Measurements from ENCODE around the gene SCAMP2. TPM values are rescaled to one million over a fixed set of nuclear protein-coding genes. Genes with fewer than 3 reads are reported as not detected.

SCAMP2 gene
- total and polyA plus RNA-seq, 4 donors, result 21.7 to 42.5 (median 29.1) TPM

DNA sequence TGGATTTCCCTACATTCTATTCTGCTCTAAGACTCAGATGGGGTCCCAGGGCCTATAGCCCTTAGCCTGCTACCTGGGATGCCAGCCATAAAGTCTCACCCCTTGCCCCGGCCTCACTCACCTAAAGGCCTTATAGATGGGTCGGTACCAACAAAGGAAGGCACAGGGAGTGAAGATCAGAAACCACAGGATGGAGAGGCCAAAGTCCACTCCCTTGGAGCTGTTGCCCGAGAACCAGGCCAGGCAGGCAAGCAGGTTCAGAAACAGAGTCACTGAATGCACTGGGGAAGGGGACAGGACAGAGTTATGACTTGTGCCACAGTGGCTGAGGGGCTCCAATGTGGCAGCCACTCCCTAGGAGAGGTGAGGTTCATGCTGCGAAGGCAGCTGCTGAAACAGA, 22.8 kb downstream of the SCAMP2 start (continued):
- no peak for TF ChIP-seq ATF3 (IDR thresholded peaks at IDR 0.05)

DNA sequence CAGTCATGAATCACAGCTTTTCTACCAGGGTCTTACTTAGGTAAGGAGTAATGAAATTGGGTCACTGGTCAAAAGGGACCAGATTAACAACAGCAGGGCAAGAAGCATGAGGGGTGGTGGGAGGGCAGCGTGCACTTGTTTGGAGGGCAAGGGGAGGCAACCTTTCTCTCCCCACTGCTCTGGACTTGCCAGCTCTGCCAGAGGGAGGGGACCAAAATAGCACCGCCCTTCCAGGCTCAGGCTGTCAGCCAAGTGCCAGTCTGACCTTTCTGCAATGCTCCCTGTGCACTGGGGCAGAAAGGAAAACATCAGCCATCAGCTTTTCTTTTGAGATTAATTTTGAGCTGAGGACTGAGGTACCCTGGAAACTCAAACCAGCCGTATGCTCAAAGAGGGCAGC, 25.7 kb downstream of the SCAMP2 start:
- 80% methylated on average over 3 of the region's 3 CpGs for WGBS
- no peak for DNase-seq (ENCODE audit: low spot score)
- no peak overlapping the region for H3K27ac ChIP-seq (ENCODE audit: low read depth in 1 of 2, low read length in 2 of 2)

DNA sequence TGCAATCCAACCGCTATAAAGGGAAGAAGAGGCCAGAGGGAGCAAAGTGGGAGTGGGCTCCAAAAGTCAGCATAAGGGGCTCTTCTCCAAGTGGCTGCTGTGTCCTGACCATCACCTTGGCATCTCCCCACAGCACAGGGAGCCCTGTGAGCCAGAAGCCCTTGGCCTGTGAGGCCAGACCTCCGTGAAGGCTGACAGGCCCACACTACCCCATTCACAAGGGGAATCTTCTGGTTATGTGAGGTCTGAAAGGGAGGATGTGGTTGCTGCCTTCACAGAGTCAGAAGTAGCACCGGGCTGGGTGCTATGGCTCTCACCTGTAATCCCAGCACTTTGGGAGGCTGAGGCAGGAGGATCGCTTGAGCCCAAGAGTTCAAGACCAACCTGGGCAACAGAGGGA, 27.6 kb downstream of the SCAMP2 start:
- Histone ChIP-seq H3K27me3 (ENCODE audit: control insufficient read depth in 4 of 4, insufficient read depth in 4 of 4, low read length in 3 of 4) (no peaks in the 10 kb centered on the region), H3K27ac (ENCODE audit: low read depth in 1 of 2, low read length in 2 of 2) (no peak overlapping the region), H3K4me1 (ENCODE audit: control insufficient read depth in 4 of 4, insufficient read depth in 4 of 4, low read length in 3 of 4) (peaks cover 5 to 25% (median 15%) of the 10 kb centered on the region in 4 donors), H3K36me3 (ENCODE audit: control insufficient read depth in 4 of 4, insufficient read depth in 3 of 4, low read depth in 1 of 4, low read length in 3 of 4) (peaks cover 6 to 33% (median 13%) of the 10 kb centered on the region in 4 donors), H3K9me3 (ENCODE audit: control insufficient read depth in 4 of 4, low read length in 3 of 4) (no peaks in the 10 kb centered on the region), H3K4me3 (ENCODE audit: low read depth in 1 of 3, low read length in 3 of 3) (no peak overlapping the region), H3K9ac (ENCODE audit: low read depth in 1 of 2, low read length in 2 of 2) (no peak overlapping the region)
- no peak for TF ChIP-seq FOXA2 (IDR thresholded peaks at IDR 0.05)
- no peak for TF ChIP-seq YY1 (IDR thresholded peaks at IDR 0.05)
- TF ChIP-seq SP1 (IDR thresholded peaks at IDR 0.05), result no peak
- no peak for TF ChIP-seq ATF3 (IDR thresholded peaks at IDR 0.05)
- TF ChIP-seq JUND (IDR thresholded peaks at IDR 0.05), result no peak
- no peak for TF ChIP-seq MAX (IDR thresholded peaks at IDR 0.05)
- 88% methylated on average over 4 of the region's 4 CpGs for WGBS
- no peak for DNase-seq (ENCODE audit: low spot score)

More for the DNA sequence above, 25.7 kb downstream of the SCAMP2 start:
- Histone ChIP-seq H3K4me1 (ENCODE audit: control insufficient read depth in 4 of 4, insufficient read depth in 4 of 4, low read length in 3 of 4) (peaks cover 5 to 18% (median 12%) of the 10 kb centered on the region in 4 donors), H3K27me3 (ENCODE audit: control insufficient read depth in 4 of 4, insufficient read depth in 4 of 4, low read length in 3 of 4) (no peaks in the 10 kb centered on the region), H3K4me3 (ENCODE audit: low read depth in 1 of 3, low read length in 3 of 3) (no peak overlapping the region), H3K9ac (ENCODE audit: low read depth in 1 of 2, low read length in 2 of 2) (no peak overlapping the region), H3K36me3 (ENCODE audit: control insufficient read depth in 4 of 4, insufficient read depth in 3 of 4, low read depth in 1 of 4, low read length in 3 of 4) (peaks cover 12 to 52% (median 28%) of the 10 kb centered on the region in 4 donors), H3K9me3 (ENCODE audit: control insufficient read depth in 4 of 4, low read length in 3 of 4) (no peaks in the 10 kb centered on the region)
- no peak for TF ChIP-seq ZBTB33 (IDR thresholded peaks at IDR 0.05)
- TF ChIP-seq RAD21 (IDR thresholded peaks at IDR 0.05), result peak in 1 of 2 donors; percentile 17

DNA sequence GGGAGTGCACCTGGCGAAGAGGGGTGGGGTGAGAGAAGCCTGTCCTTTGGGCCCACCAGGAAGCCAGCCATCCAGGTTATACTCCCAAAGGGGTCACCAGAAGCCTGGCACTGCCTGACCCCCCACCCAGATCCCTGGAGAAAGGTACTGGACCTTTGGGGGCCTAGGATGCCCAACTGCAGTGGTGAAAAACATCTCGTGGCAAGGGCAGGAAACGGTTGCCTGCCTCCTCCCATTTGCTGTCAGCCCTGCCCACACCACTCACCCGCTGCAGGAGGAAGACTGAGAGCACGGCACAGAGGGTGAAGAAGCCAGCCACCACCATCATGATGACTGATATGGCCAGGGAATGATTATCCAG, 28.0 kb downstream of the SCAMP2 start:
- peaks cover 5 to 29% (median 10%) of the 10 kb centered on the region in 4 donors for H3K36me3 ChIP-seq (ENCODE audit: control insufficient read depth in 4 of 4, insufficient read depth in 3 of 4, low read depth in 1 of 4, low read length in 3 of 4)
- no peak overlapping the region for H3K9ac ChIP-seq (ENCODE audit: low read depth in 1 of 2, low read length in 2 of 2)
- 76% methylated on average over 5 of the region's 5 CpGs for WGBS
- H3K4me3 ChIP-seq (ENCODE audit: low read depth in 1 of 3, low read length in 3 of 3), result no peak overlapping the region
- no peak for DNase-seq (ENCODE audit: low spot score)
- H3K9me3 ChIP-seq (ENCODE audit: control insufficient read depth in 4 of 4, low read length in 3 of 4), result no peaks in the 10 kb centered on the region
- no peak overlapping the region for H3K27ac ChIP-seq (ENCODE audit: low read depth in 1 of 2, low read length in 2 of 2)
- no peaks in the 10 kb centered on the region for H3K27me3 ChIP-seq (ENCODE audit: control insufficient read depth in 4 of 4, insufficient read depth in 4 of 4, low read length in 3 of 4)
- peaks cover 5 to 25% (median 15%) of the 10 kb centered on the region in 4 donors for H3K4me1 ChIP-seq (ENCODE audit: control insufficient read depth in 4 of 4, insufficient read depth in 4 of 4, low read length in 3 of 4)
- TF ChIP-seq HNF4A (conservative IDR thresholded peaks at IDR 0.05) (no peak), GABPA (IDR thresholded peaks at IDR 0.05 in 1 of 2, conservative IDR thresholded peaks at IDR 0.05 in 1 of 2) (no peak), ZBTB33 (IDR thresholded peaks at IDR 0.05) (no peak), RXRA (IDR thresholded peaks at IDR 0.05) (no peak), YY1 (IDR thresholded peaks at IDR 0.05) (no peak), SP1 (IDR thresholded peaks at IDR 0.05) (no peak), CTCF (IDR thresholded peaks at IDR 0.05; ENCODE audit: low read depth, low read length, missing input control) (no peak), MAX (IDR thresholded peaks at IDR 0.05) (no peak), NR2F2 (IDR thresholded peaks at IDR 0.05) (no peak), EGR1 (IDR thresholded peaks at IDR 0.05; ENCODE audit: low read depth in 2 of 2) (no peak)
- TF ChIP-seq, protein P1, sequence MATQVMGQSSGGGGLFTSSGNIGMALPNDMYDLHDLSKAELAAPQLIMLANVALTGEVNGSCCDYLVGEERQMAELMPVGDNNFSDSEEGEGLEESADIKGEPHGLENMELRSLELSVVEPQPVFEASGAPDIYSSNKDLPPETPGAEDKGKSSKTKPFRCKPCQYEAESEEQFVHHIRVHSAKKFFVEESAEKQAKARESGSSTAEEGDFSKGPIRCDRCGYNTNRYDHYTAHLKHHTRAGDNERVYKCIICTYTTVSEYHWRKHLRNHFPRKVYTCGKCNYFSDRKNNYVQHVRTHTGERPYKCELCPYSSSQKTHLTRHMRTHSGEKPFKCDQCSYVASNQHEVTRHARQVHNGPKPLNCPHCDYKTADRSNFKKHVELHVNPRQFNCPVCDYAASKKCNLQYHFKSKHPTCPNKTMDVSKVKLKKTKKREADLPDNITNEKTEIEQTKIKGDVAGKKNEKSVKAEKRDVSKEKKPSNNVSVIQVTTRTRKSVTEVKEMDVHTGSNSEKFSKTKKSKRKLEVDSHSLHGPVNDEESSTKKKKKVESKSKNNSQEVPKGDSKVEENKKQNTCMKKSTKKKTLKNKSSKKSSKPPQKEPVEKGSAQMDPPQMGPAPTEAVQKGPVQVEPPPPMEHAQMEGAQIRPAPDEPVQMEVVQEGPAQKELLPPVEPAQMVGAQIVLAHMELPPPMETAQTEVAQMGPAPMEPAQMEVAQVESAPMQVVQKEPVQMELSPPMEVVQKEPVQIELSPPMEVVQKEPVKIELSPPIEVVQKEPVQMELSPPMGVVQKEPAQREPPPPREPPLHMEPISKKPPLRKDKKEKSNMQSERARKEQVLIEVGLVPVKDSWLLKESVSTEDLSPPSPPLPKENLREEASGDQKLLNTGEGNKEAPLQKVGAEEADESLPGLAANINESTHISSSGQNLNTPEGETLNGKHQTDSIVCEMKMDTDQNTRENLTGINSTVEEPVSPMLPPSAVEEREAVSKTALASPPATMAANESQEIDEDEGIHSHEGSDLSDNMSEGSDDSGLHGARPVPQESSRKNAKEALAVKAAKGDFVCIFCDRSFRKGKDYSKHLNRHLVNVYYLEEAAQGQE (IDR thresholded peaks at IDR 0.05), result no peak

Data from liver (tissue), 9 donors.